ENCODE data around the gene EPS15.
"Not testable (repeated sequence)": the region's sequence is repeated elsewhere in the genome, so short reads cannot be mapped to it uniquely, and the experiment has no call there.

EPS15 gene

DNA sequence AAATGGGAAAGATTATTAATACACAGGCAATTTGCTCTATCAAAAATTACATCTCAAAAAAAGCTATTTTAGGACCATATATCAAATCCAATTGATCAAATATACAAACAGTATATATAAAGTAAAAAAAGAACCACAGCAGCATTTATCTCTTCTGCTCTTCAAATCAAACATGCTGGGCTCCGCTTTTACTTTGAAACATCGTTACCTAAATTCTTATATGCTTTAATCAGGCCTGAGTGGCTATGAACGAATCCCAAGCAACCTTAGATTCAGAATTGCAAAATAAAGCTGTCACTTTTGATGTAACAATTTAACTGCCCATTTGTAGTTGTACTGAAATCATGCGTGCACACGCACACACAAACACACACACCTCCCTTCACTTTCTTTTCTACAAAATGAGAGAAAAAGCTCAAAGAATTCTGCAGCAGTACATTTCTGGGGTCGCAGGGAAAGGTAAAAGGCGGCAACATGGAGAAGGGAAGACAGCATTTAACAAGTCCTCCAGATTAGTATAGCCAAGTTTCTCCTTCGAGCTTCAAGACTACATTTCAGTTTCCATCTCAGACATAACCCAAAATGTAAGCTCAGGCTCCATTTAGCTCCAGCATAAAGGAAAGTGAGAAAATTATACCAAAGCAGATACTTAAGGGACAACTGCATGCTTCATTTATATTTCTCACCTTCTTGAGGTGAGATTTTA is 96.5 kb downstream of the EPS15 start:
- Histone ChIP-seq H4K20me1 (no peaks in the 10 kb centered on the region), H3K36me3 (peaks cover 18 to 94% (median 57%) of the 10 kb centered on the region in 11 experiments; a peak in 21 of 22 replicates), H3K9ac (no peak overlapping the region), H3K4me1 (peaks cover 0 to 56% (median 19%) of the 10 kb centered on the region in 10 experiments; a peak in 16 of 20 replicates), H3K9me3 (replicated peaks in 1 of 11) (no peaks in the 10 kb centered on the region), H3K4me3 (no peak overlapping the region), H3K27me3 (no peaks in the 10 kb centered on the region), H3K4me2 (no peak overlapping the region), H3K27ac (no peak overlapping the region)
- TF ChIP-seq Cebpa-rat (IDR thresholded peaks at IDR 0.05) = no peak

GRCh38 chr1:51421964-51422363 is 97.1 kb downstream of the EPS15 start:
- H3K9me3 ChIP-seq (replicated peaks in 1 of 11) = no peaks in the 10 kb centered on the region
- peaks cover 0 to 61% (median 19%) of the 10 kb centered on the region in 10 experiments; a peak in 16 of 20 replicates for H3K4me1 ChIP-seq
- H3K9ac ChIP-seq = no peak overlapping the region
- no peaks in the 10 kb centered on the region for H3K27me3 ChIP-seq
- H3K4me3 ChIP-seq = no peak overlapping the region
- H3K4me2 ChIP-seq = no peak overlapping the region
- no peak for TF ChIP-seq Cebpa-rat (IDR thresholded peaks at IDR 0.05)
- peaks cover 18 to 88% (median 53%) of the 10 kb centered on the region in 11 experiments; a peak in 21 of 22 replicates for H3K36me3 ChIP-seq
- no peak overlapping the region for H3K27ac ChIP-seq
- no peaks in the 10 kb centered on the region for H4K20me1 ChIP-seq

DNA sequence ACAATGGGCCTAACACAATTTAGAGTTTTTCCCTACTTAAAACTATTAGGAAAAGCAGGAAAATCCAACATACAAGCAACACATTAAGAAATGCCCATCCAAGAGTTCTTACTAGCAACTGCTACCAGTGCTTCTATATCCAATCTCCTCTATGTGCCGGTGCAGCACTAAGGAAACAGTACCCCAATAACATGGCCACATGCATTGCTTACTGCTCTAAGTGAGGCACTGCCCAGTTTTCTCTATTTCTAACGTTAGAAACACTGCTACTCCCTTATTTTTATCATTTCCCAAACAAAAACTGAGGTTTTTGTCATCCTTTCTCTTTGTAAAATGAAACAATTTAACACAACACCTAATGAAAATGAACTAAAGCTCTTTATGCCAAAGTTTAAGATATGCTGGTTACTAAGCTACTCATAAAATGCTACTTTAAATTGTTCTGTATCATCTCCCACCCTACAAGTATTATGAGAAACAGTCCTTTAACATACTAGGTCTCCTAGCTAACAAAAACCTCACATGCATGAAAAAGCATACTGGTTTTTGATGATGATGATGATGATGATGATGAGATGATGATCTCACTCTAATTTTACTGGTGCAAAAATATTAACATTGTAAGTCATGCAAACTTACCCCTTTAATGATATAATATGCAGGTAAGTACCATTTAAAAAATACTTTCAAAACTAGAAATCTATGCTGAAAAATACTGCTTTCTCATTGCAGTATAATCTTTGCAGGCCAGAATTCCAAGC is 98.0 kb downstream of the EPS15 start:
- Histone ChIP-seq H4K20me1 (peaks cover 0 to 4% (median 0%) of the 10 kb centered on the region in 11 experiments; a peak in 2 of 22 replicates), H3K27me3 (no peaks in the 10 kb centered on the region), H3K4me1 (peaks cover 0 to 63% (median 22%) of the 10 kb centered on the region in 10 experiments; a peak in 18 of 20 replicates), H3K27ac (no peak overlapping the region), H3K36me3 (peaks cover 18 to 83% (median 51%) of the 10 kb centered on the region in 11 experiments; a peak in 21 of 22 replicates), H3K9me3 (replicated peaks in 1 of 11) (no peaks in the 10 kb centered on the region), H3K4me3 (no peak overlapping the region), H3K9ac (no peak overlapping the region), H3K4me2 (no peak overlapping the region)
- no peak for TF ChIP-seq Cebpa-rat (IDR thresholded peaks at IDR 0.05)

DNA sequence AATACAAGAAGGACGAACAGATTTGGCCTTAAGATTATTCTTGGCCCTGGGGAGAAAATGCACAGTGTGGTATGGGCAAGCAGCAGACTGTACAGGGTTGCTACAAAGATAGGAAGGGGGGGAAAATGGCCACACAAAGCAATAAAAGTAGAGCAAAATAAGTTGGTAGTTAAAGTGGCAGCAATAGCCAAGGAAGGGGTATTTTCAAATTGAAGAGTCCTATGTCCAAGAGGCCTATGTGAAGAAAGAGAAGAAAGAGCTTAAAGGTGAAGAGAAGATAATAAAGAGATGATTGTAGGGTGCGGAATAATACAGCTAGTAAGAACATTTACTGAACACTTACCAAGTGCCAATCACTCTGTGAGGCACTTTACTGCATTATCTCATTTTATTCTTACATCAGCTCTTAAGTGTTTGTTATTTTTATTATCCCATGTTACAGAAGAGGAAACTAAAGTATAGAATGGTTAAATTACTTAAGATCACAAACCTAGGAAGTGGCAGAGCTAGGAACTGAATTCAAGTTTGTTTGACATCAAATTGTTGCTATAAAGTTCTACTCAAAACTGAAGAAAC is 100.6 kb downstream of the EPS15 start:
- Histone ChIP-seq H3K9ac (no peak overlapping the region), H3K4me3 (no peak overlapping the region), H3K27ac (no peak overlapping the region), H3K4me2 (no peak overlapping the region), H3K27me3 (no peaks in the 10 kb centered on the region), H4K20me1 (peaks cover 0 to 6% (median 0%) of the 10 kb centered on the region in 11 experiments; a peak in 2 of 22 replicates), H3K36me3 (peaks cover 22 to 80% (median 57%) of the 10 kb centered on the region in 11 experiments), H3K9me3 (replicated peaks in 1 of 11) (no peaks in the 10 kb centered on the region), H3K4me1 (peaks cover 0 to 47% (median 14%) of the 10 kb centered on the region in 10 experiments; a peak in 18 of 20 replicates)
- TF ChIP-seq Cebpa-rat (IDR thresholded peaks at IDR 0.05) = no peak

DNA sequence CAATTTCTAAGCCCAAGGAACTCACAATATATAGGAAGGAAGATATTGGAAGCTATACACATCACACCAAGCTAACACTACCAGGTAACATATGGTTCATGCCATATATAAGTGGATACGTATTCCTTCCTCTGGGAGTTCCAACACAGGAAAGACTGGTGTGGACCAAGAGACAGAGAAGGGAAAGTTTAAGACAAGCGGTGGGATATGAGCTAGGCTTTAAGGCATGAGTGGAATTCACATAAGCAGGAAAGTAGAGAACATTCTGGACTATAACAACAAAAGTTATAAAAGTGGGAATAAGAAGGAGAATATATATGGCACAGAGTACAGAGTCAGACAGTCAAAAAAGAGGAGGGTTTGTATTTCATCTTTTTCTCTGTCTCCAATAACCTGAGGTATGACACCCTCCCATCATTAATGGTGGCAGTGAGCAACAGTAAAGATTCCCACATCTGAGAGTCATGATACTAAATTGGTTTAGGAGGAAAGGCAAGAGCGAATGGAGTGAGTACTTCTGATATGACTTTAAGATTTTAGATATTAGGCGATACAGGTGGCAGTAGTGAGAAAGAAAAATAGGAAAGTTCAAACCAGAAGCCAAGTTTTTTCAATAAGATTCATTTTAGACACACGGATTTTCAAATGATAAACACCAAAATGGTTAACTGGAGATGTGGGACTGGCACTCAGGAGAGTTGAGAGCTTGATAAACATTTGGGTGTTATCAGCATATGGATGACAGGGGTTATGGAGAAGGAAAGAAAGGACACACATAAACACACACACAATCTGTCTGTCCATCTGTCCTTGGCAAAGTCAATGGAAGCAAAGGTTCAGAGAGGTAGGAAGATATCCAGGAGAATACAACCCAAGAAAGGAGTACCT is 101.3 kb downstream of the EPS15 start:
- peaks cover 0 to 6% (median 0%) of the 10 kb centered on the region in 11 experiments; a peak in 2 of 22 replicates for H4K20me1 ChIP-seq
- no peaks in the 10 kb centered on the region for H3K27me3 ChIP-seq
- peaks cover 21 to 80% (median 52%) of the 10 kb centered on the region in 11 experiments for H3K36me3 ChIP-seq
- peaks cover 0 to 39% (median 8%) of the 10 kb centered on the region in 10 experiments; a peak in 16 of 20 replicates for H3K4me1 ChIP-seq
- H3K27ac ChIP-seq = no peak overlapping the region
- H3K9ac ChIP-seq = no peak overlapping the region
- no peaks in the 10 kb centered on the region for H3K9me3 ChIP-seq (replicated peaks in 1 of 11)
- H3K4me3 ChIP-seq = no peak overlapping the region
- no peak overlapping the region for H3K4me2 ChIP-seq
- no peak for TF ChIP-seq Cebpa-rat (IDR thresholded peaks at IDR 0.05)

DNA sequence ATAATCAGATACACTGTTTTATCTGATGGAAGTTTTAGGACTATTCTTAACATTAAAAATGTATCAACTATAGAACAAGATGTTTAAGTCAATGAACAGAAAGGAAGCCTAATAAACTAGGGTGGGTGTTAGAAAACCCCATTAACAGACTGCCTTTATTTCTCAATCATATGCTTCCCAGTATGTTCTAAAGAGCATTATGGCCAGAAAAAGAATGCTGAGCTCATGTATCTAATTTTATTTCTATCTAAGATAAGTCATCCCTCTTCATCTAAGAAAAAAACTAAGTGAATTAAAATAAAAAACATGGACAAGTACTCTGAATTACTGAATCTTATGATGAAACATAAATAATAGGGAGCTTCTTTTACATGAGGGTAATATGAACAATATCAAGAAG is 102.2 kb downstream of the EPS15 start:
- Histone ChIP-seq H3K27ac (no peak overlapping the region), H3K4me2 (no peak overlapping the region), H3K4me3 (no peak overlapping the region), H3K9ac (no peak overlapping the region), H3K4me1 (peaks cover 0 to 32% (median 7%) of the 10 kb centered on the region in 10 experiments; a peak in 16 of 20 replicates), H4K20me1 (peaks cover 0 to 6% (median 0%) of the 10 kb centered on the region in 11 experiments; a peak in 2 of 22 replicates), H3K9me3 (replicated peaks in 1 of 11) (0 out of 22 replicates have a peak, but pooled peaks cover 0 to 3% (median 0%) of the 10 kb centered on the region in 11 experiments), H3K36me3 (peaks cover 21 to 80% (median 56%) of the 10 kb centered on the region in 11 experiments), H3K27me3 (no peaks in the 10 kb centered on the region)
- TF ChIP-seq Cebpa-rat (IDR thresholded peaks at IDR 0.05) = no peak

DNA sequence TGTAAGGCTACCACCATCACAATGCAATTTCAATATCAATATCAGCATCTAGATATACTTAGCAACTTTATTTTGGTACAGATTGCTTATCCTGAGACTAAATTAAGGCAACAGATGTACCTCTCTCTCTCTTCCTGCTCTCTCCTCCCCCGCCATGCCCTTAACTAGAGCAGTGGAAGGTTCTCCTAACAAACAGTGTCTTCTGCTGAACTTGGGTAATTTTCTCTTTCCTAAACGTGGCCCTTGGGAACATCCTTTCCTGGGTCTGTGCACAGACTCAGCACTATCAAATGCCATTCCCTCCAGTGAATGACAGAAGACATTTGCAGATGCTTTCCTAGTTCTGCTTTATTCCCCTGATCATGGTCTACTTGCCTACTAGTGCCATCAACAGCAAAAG is 103.1 kb downstream of the EPS15 start:
- Histone ChIP-seq H3K4me2 (peak overlapping the region in 10 of 11 experiments; percentile 5 to 44 (median 28); a peak in 9 of 22 replicates), H3K4me1 (peaks cover 0 to 25% (median 7%) of the 10 kb centered on the region in 10 experiments; a peak in 16 of 20 replicates), H3K36me3 (peaks cover 16 to 79% (median 52%) of the 10 kb centered on the region in 11 experiments), H3K9ac (no peak overlapping the region), H3K27ac (no peak overlapping the region; a peak in 1 of 22 replicates), H4K20me1 (peaks cover 0 to 8% (median 0%) of the 10 kb centered on the region in 11 experiments; a peak in 2 of 22 replicates), H3K27me3 (no peaks in the 10 kb centered on the region), H3K4me3 (no peak overlapping the region), H3K9me3 (replicated peaks in 1 of 11) (0 out of 22 replicates have a peak, but pooled peaks cover 0 to 4% (median 0%) of the 10 kb centered on the region in 11 experiments)
- TF ChIP-seq Cebpa-rat (IDR thresholded peaks at IDR 0.05) = no peak

- no peak for TF ChIP-seq Cebpa-rat (IDR thresholded peaks at IDR 0.05)
- H3K9me3 ChIP-seq (replicated peaks in 1 of 11) = 0 out of 22 replicates have a peak, but pooled peaks cover 0 to 4% (median 0%) of the 10 kb centered on the region in 11 experiments
- H3K4me3 ChIP-seq = no peak overlapping the region
- H4K20me1 ChIP-seq = peaks cover 0 to 9% (median 0%) of the 10 kb centered on the region in 11 experiments; a peak in 2 of 22 replicates
- no peak overlapping the region for H3K9ac ChIP-seq
- no peak overlapping the region for H3K4me2 ChIP-seq
- H3K4me1 ChIP-seq = peaks cover 0 to 24% (median 7%) of the 10 kb centered on the region in 10 experiments; a peak in 16 of 20 replicates
- no peak overlapping the region for H3K27ac ChIP-seq
- H3K27me3 ChIP-seq = no peaks in the 10 kb centered on the region
- peaks cover 16 to 79% (median 46%) of the 10 kb centered on the region in 11 experiments for H3K36me3 ChIP-seq
These were observed 104.3 kb downstream of the EPS15 start for GRCh38 chr1:51414811-51415210.

DNA sequence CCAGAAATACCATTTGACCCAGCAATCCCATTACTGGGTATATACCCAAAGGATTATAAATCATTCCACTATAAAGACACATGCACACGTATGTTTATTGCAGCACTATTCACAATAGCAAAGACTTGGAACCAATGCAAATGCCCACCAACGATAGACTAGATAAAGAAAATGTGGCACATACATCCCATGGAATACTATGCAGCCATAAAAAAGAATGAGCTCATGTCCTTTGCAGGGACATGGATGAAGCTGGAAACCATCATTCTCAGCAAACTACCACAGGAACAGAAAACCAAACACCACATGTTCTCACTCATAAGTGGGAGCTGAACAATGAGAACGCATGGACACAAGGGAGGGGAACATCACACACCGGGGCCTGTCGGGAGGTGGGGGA is 107.2 kb downstream of the EPS15 start:
- H3K9me3 ChIP-seq (replicated peaks in 1 of 11); H3K4me2 ChIP-seq; H3K9ac ChIP-seq; H3K27ac ChIP-seq; H3K27me3 ChIP-seq; H3K4me3 ChIP-seq; H4K20me1 ChIP-seq: not testable (repeated sequence)
- peaks cover 0 to 13% (median 7%) of the 10 kb centered on the region in 10 experiments; a peak in 16 of 20 replicates for H3K4me1 ChIP-seq
- peaks cover 40 to 86% (median 59%) of the 10 kb centered on the region in 11 experiments for H3K36me3 ChIP-seq

All from BLaER1 treated with 17β-estradiol and CSF1 and Interleukin-3, amounts not matched to agents 10 nM and 100 nM (cell line).